HEK293 (cell line): Measurements from ENCODE around the gene TFDP3.

Experiments used
- HOXA7 ChIP-seq: sonication (generic); formaldehyde crosslinking; IDR thresholded peaks from 2 replicates; pipeline ENCODE4 v1.8.1; 2022; ENCODE audit warnings: missing genetic modification reagents, borderline replicate concordance
- KLF10 ChIP-seq: fragments of 450-650 bp; IDR thresholded peaks from 2 replicates; pipeline ENCODE4 v1.5.1; 2018; ENCODE audit warnings: missing biosample characterization, mild to moderate bottlenecking, missing genetic modification characterization
- ZNF302 ChIP-seq: fragments of 450-650 bp; formaldehyde crosslinking; IDR thresholded peaks from 2 replicates; pipeline ENCODE4 v1.5.1; 2016; ENCODE audit warnings: missing biosample characterization, missing genetic modification characterization, low read depth
- ZNF510 ChIP-seq: fragments of 450-650 bp; formaldehyde crosslinking; IDR thresholded peaks from 2 replicates; pipeline ENCODE4 v1.5.1; 2018; ENCODE audit warnings: mild to moderate bottlenecking, missing genetic modification characterization, missing biosample characterization; ENCODE audit not compliant: insufficient replicate concordance
- TF ChIP-seq, protein P1 (sequence below): fragments of 450-650 bp; formaldehyde crosslinking; IDR thresholded peaks from 2 replicates; pipeline ENCODE4 v1.5.1; 2016; ENCODE audit warnings: missing biosample characterization, missing genetic modification characterization

DNA sequence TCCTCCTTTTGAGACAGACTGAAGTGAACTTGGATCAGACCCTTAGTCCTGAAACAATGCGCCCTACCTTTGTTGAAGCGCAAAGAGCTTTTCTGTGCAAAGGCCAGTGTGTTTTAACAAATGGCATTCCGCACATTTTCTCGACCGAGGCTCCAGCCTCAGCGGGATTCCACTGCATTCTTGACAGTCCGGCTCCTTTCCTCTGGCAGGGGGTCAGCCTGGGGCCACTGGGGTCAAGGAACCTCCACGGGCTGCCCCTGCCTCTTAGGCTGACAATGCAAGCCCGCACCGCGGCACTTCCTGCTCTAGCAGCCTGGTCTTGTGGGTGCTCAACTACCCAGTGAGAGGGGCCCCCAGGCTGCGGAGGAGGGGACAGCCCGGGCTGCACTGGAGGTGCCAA lies 47.2 kb upstream of the TFDP3 start:
- TF ChIP-seq, protein P1, sequence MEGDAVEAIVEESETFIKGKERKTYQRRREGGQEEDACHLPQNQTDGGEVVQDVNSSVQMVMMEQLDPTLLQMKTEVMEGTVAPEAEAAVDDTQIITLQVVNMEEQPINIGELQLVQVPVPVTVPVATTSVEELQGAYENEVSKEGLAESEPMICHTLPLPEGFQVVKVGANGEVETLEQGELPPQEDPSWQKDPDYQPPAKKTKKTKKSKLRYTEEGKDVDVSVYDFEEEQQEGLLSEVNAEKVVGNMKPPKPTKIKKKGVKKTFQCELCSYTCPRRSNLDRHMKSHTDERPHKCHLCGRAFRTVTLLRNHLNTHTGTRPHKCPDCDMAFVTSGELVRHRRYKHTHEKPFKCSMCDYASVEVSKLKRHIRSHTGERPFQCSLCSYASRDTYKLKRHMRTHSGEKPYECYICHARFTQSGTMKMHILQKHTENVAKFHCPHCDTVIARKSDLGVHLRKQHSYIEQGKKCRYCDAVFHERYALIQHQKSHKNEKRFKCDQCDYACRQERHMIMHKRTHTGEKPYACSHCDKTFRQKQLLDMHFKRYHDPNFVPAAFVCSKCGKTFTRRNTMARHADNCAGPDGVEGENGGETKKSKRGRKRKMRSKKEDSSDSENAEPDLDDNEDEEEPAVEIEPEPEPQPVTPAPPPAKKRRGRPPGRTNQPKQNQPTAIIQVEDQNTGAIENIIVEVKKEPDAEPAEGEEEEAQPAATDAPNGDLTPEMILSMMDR (tag by site-specific recombination): no peak
- TF ChIP-seq KLF10 (tag by site-specific recombination) (no peak), HOXA7 (CRISPR knock-in tag) (no peak), ZNF510 (tag by site-specific recombination) (no peak), ZNF302 (no peak)
